Measurements from ENCODE around the gene JUP.

The JUP gene

DNA sequence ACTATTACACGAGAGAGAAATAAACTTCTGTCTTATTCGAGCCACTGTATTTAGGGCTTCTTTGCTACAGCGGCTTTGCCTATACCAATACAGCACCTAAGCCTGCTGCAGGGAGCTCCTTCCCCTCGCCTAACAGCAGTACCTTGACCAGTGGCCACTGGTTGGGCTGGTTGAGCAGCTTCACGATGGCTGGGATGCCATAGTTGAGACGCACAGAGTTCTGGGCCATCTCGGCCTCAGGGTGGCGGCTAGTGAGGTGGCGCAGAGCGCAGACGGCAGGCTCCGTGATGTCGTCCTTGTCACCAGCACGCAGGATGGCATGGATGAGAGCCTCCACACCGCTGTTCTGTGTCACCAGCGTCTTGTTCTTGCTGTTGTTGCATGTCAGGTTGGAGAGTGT is 23.7 kb downstream of the JUP start:
- H3K4me1 Mint-ChIP-seq, result no peaks in the 10 kb centered on the region
- H3K36me3 Mint-ChIP-seq (ENCODE audit: low read depth), result peaks cover 76% of the 10 kb centered on the region
- TF ChIP-seq, protein P1, sequence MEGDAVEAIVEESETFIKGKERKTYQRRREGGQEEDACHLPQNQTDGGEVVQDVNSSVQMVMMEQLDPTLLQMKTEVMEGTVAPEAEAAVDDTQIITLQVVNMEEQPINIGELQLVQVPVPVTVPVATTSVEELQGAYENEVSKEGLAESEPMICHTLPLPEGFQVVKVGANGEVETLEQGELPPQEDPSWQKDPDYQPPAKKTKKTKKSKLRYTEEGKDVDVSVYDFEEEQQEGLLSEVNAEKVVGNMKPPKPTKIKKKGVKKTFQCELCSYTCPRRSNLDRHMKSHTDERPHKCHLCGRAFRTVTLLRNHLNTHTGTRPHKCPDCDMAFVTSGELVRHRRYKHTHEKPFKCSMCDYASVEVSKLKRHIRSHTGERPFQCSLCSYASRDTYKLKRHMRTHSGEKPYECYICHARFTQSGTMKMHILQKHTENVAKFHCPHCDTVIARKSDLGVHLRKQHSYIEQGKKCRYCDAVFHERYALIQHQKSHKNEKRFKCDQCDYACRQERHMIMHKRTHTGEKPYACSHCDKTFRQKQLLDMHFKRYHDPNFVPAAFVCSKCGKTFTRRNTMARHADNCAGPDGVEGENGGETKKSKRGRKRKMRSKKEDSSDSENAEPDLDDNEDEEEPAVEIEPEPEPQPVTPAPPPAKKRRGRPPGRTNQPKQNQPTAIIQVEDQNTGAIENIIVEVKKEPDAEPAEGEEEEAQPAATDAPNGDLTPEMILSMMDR (IDR thresholded peaks at IDR 0.05; ENCODE audit: unreplicated experiment in 3 of 3), result no peak
- H3K27ac Mint-ChIP-seq, result no peak overlapping the region
- H3K27me3 Mint-ChIP-seq (ENCODE audit: low read depth), result no peaks in the 10 kb centered on the region
- H3K4me3 Mint-ChIP-seq, result no peak overlapping the region
- H3K9me3 Mint-ChIP-seq, result no peaks in the 10 kb centered on the region

DNA sequence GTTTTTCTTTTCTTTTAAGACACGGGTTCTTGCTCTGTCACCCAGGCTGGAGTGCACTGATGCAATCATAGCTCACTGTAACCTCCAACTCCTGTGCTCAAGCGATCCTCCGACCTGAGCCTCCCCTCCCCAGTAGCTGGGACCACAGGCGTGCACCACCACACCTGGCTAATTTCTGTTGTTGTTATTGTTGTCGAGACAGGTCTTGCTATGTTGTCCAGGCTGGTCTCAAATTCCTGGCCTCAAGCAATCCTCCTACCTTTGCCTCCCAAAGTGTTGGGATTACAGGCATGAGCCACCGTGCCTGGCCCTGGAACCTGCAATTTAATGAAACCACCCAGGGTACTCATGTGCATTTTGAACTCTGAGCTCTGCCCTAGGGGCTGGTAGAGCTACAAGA is 24.1 kb downstream of the JUP start:
- Mint-ChIP-seq H3K4me1 (no peaks in the 10 kb centered on the region), H3K27me3 (ENCODE audit: low read depth) (no peaks in the 10 kb centered on the region), H3K9me3 (no peaks in the 10 kb centered on the region), H3K27ac (no peak overlapping the region), H3K36me3 (ENCODE audit: low read depth) (peaks cover 76% of the 10 kb centered on the region), H3K4me3 (no peak overlapping the region)
- TF ChIP-seq, protein P1 (IDR thresholded peaks at IDR 0.05; ENCODE audit: unreplicated experiment in 3 of 3), result no peak

DNA sequence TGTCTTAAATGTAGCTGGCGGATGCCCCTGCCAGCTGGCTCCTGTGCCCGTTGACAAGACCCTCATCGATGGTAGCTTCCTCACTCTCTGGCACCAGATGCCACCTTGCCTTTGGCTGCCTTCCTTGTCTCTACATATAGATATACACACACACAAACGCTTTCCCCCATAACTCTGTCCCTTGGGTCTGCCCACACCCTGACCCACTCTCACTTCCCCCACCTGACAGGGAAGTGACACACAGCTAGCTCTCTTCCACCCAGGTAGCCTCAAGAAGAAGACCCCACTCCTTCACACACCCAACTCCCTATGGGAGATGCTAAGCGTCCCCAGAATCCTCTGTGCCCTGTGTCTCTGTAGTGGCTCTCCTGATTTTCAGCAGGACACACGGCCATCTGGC is 25.6 kb downstream of the JUP start:
- Mint-ChIP-seq H3K36me3 (ENCODE audit: low read depth) (peaks cover 76% of the 10 kb centered on the region), H3K27me3 (ENCODE audit: low read depth) (no peaks in the 10 kb centered on the region), H3K27ac (no peak overlapping the region), H3K4me1 (no peaks in the 10 kb centered on the region), H3K4me3 (no peak overlapping the region), H3K9me3 (no peaks in the 10 kb centered on the region)
- TF ChIP-seq, protein P1 (IDR thresholded peaks at IDR 0.05; ENCODE audit: unreplicated experiment in 3 of 3), result no peak

DNA sequence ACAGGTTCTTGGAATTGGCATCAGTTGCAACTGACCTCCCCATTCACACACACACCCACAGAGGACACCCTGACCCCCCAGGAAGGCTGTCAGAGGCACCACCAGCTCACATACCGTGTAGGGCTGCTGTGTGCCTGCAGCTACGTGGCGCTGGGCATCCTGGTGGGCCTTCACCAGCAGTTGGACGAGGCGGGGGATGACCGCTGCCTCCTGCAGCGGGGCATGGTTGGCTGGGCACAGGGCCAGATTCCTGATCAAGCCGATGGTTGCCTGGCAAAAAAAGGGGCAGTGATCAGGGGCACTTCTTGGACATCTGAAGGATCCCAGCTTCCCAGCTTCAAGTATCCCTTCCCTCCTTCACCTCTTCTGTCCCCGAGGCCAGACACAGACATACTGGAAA is 27.9 kb downstream of the JUP start:
- Mint-ChIP-seq H3K36me3 (ENCODE audit: low read depth) (peaks cover 67% of the 10 kb centered on the region), H3K9me3 (no peaks in the 10 kb centered on the region), H3K27me3 (ENCODE audit: low read depth) (no peaks in the 10 kb centered on the region), H3K27ac (no peak overlapping the region), H3K4me3 (no peak overlapping the region), H3K4me1 (no peaks in the 10 kb centered on the region)
- TF ChIP-seq, protein P1 (IDR thresholded peaks at IDR 0.05; ENCODE audit: unreplicated experiment in 3 of 3), result no peak

DNA sequence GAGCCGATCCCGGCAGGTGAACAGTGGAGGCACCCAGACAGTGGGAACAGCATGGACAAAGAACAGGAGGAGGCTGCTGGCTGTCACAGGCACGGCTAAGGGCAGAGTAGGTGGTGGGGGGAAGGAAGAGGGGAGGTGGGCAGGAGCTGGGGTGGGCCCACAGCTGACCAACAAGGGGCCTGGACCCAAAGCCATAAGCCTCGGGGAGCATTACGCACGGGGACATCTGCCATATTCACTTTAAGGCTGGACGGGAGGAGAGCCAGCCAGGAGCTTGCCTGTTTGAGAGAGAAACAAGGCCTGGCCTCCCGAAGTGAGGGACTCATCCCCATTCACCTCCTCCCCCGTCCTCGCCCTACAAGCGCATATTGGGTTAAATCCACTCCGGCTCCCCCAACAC is 32.4 kb downstream of the JUP start:
- TF ChIP-seq, protein P1 (IDR thresholded peaks at IDR 0.05; ENCODE audit: unreplicated experiment in 3 of 3), result no peak
- Mint-ChIP-seq H3K4me1 (no peaks in the 10 kb centered on the region), H3K27ac (no peak overlapping the region), H3K4me3 (no peak overlapping the region), H3K9me3 (no peaks in the 10 kb centered on the region), H3K36me3 (ENCODE audit: low read depth) (peaks cover 30% of the 10 kb centered on the region), H3K27me3 (ENCODE audit: low read depth) (no peaks in the 10 kb centered on the region)

DNA sequence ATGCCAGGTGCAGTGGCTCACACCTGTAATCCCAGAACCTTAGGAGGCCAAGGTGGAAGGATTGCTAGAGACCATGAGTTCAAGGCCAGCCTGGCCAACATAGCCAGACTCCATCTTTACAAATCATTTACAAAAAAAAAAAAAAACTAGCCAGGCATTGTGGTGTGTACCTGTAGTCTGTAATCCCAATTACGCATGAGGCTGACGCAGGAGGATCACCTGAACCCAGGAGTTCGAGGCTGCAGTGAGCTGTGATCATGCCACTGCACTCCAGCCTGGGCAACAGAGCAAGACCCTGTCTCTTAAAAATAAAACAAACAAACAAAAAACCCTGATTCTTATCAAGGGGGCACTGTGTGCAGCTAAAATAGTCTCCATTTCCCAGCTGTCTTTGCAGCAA is 35.2 kb downstream of the JUP start:
- H3K4me3 Mint-ChIP-seq, result no peak overlapping the region
- peaks cover 5% of the 10 kb centered on the region for H3K27me3 Mint-ChIP-seq (ENCODE audit: low read depth)
- TF ChIP-seq, protein P1 (IDR thresholded peaks at IDR 0.05; ENCODE audit: unreplicated experiment in 3 of 3), result no peak
- H3K27ac Mint-ChIP-seq, result no peak overlapping the region
- peaks cover 15% of the 10 kb centered on the region for H3K36me3 Mint-ChIP-seq (ENCODE audit: low read depth)
- H3K4me1 Mint-ChIP-seq, result no peaks in the 10 kb centered on the region
- no peaks in the 10 kb centered on the region for H3K9me3 Mint-ChIP-seq

All from nephron (organoid).